ENCODE data around the gene SMIM31. TPM values are rescaled to one million over a fixed set of nuclear protein-coding genes. Genes with fewer than 3 reads are reported as not detected.

The SMIM31 gene
- total and polyA plus RNA-seq, 2 donors (not counting 1 experiment from before 2014, with no cell fraction given) = not detected

GRCh38 chr4:164819366-164819765 is 65.4 kb downstream of the SMIM31 start:
- H3K4me1 Mint-ChIP-seq = no peaks in the 10 kb centered on the region
- no peak overlapping the region for H3K4me2 ChIP-seq (replicated peaks; ENCODE audit: low read depth, low read length, poor library complexity, severe bottlenecking)
- WGBS (ENCODE audit: insufficient coverage) = no CpG with 5 or more reads among the region's 1 CpG
- POLR2A ChIA-PET = no interaction called here
- ATAC-seq (ENCODE audit: low read depth) (no peak), DNase-seq (no peak)
- no peaks in the 10 kb centered on the region for H3K36me3 ChIP-seq (replicated peaks in 1 of 2; ENCODE audit: control extremely low read depth in 1 of 2, control insufficient read depth in 1 of 2, extremely low read depth in 1 of 2, insufficient read depth in 2 of 2, low read length in 1 of 2)
- H3K9ac ChIP-seq (ENCODE audit: low read length) = no peak overlapping the region
- H4K20me1 ChIP-seq (ENCODE audit: control insufficient read depth, insufficient read depth, low read length, poor library complexity, severe bottlenecking) = no peaks in the 10 kb centered on the region
- H3K27ac Mint-ChIP-seq = no peak overlapping the region
- no peak overlapping the region for H2AFZ ChIP-seq (ENCODE audit: insufficient read depth, low read depth, low read length, poor library complexity, severe bottlenecking)
- peaks cover 16% of the 10 kb centered on the region for H3K27me3 Mint-ChIP-seq
- H3K4me3 Mint-ChIP-seq = no peak overlapping the region
- no peaks in the 10 kb centered on the region for H3K9me3 ChIP-seq (ENCODE audit: control extremely low read depth in 1 of 3, control insufficient read depth in 2 of 3, insufficient read depth in 1 of 3, low read length in 2 of 3)
- no peak overlapping the region for H3K27ac ChIP-seq (ENCODE audit: low read length in 2 of 2)
- no peak overlapping the region for H3K4me3 ChIP-seq (ENCODE audit: control extremely low read depth in 1 of 5, extremely low read depth in 1 of 5, insufficient read depth in 1 of 5, low read depth in 2 of 5, low read length in 4 of 5)
- H3K27me3 ChIP-seq (replicated peaks in 1 of 4; ENCODE audit: control extremely low read depth in 1 of 4, control insufficient read depth in 3 of 4, insufficient read depth in 4 of 4, low read length in 3 of 4) = peaks cover 0 to 5% (median 0%) of the 10 kb centered on the region in 4 experiments
- H3K79me2 ChIP-seq (ENCODE audit: control insufficient read depth, insufficient read depth, low read length) = no peaks in the 10 kb centered on the region
- TF ChIP-seq EZH2 (IDR thresholded peaks at IDR 0.05; ENCODE audit: borderline replicate concordance, insufficient read depth, low read depth, low read length, poor library complexity, severe bottlenecking) (no peak), CTCF (IDR thresholded peaks at IDR 0.05) (no peak)
- H3K9me3 Mint-ChIP-seq (ENCODE audit: insufficient read depth) = no peaks in the 10 kb centered on the region
- no peaks in the 10 kb centered on the region for H3K4me1 ChIP-seq (ENCODE audit: control insufficient read depth in 2 of 2, insufficient read depth in 2 of 2, low read length in 2 of 2)
- intact Hi-C loops (cut with micrococcal nuclease) = no loop called here
- CTCF ChIA-PET = no interaction called here

GRCh38 chr4:164821711-164822110 is 67.8 kb downstream of the SMIM31 start:
- H3K9me3 ChIP-seq (ENCODE audit: control extremely low read depth in 1 of 3, control insufficient read depth in 2 of 3, insufficient read depth in 1 of 3, low read length in 2 of 3) = no peaks in the 10 kb centered on the region
- H2AFZ ChIP-seq (ENCODE audit: insufficient read depth, low read depth, low read length, poor library complexity, severe bottlenecking) = no peak overlapping the region
- ATAC-seq (ENCODE audit: low read depth) = no peak
- ChIA-PET POLR2A (no interaction called here), CTCF (no interaction called here)
- intact Hi-C loops (cut with micrococcal nuclease) = no loop called here
- H3K27ac Mint-ChIP-seq = no peak overlapping the region
- H3K4me1 ChIP-seq (ENCODE audit: control insufficient read depth in 2 of 2, insufficient read depth in 2 of 2, low read length in 2 of 2) = no peaks in the 10 kb centered on the region
- H3K36me3 ChIP-seq (replicated peaks in 1 of 2; ENCODE audit: control extremely low read depth in 1 of 2, control insufficient read depth in 1 of 2, extremely low read depth in 1 of 2, insufficient read depth in 2 of 2, low read length in 1 of 2) = no peaks in the 10 kb centered on the region
- H3K27me3 Mint-ChIP-seq = peaks cover 16% of the 10 kb centered on the region
- H3K4me3 Mint-ChIP-seq = no peak overlapping the region
- no peak overlapping the region for H3K9ac ChIP-seq (ENCODE audit: low read length)
- no CpG with 5 or more reads among the region's 4 CpGs for WGBS (ENCODE audit: insufficient coverage)
- H3K4me3 ChIP-seq (ENCODE audit: control extremely low read depth in 1 of 5, extremely low read depth in 1 of 5, insufficient read depth in 1 of 5, low read depth in 2 of 5, low read length in 4 of 5) = no peak overlapping the region
- no peaks in the 10 kb centered on the region for H4K20me1 ChIP-seq (ENCODE audit: control insufficient read depth, insufficient read depth, low read length, poor library complexity, severe bottlenecking)
- TF ChIP-seq CTCF (IDR thresholded peaks at IDR 0.05) (no peak), EZH2 (IDR thresholded peaks at IDR 0.05; ENCODE audit: borderline replicate concordance, insufficient read depth, low read depth, low read length, poor library complexity, severe bottlenecking) (no peak)
- H3K27me3 ChIP-seq (replicated peaks in 1 of 4; ENCODE audit: control extremely low read depth in 1 of 4, control insufficient read depth in 3 of 4, insufficient read depth in 4 of 4, low read length in 3 of 4) = peaks cover 0 to 5% (median 0%) of the 10 kb centered on the region in 4 experiments
- no peaks in the 10 kb centered on the region for H3K79me2 ChIP-seq (ENCODE audit: control insufficient read depth, insufficient read depth, low read length)
- H3K9me3 Mint-ChIP-seq (ENCODE audit: insufficient read depth) = no peaks in the 10 kb centered on the region
- no peak overlapping the region for H3K27ac ChIP-seq (ENCODE audit: low read length in 2 of 2)
- H3K4me1 Mint-ChIP-seq = no peaks in the 10 kb centered on the region
- DNase-seq = no peak
- no peak overlapping the region for H3K4me2 ChIP-seq (replicated peaks; ENCODE audit: low read depth, low read length, poor library complexity, severe bottlenecking)

Data from B cell (primary cell).